HG03354 (cell line): ENCODE measurements around the gene FNTB.

Source experiments
- ATAC-seq: cut with Tn5 transposase; IDR thresholded peaks from one replicate; pipeline ENCODE4 v1.9.1; 2021; ENCODE audit warnings: mild to moderate bottlenecking; ENCODE audit not compliant: unreplicated experiment, poor library complexity, severe bottlenecking

FNTB gene

DNA sequence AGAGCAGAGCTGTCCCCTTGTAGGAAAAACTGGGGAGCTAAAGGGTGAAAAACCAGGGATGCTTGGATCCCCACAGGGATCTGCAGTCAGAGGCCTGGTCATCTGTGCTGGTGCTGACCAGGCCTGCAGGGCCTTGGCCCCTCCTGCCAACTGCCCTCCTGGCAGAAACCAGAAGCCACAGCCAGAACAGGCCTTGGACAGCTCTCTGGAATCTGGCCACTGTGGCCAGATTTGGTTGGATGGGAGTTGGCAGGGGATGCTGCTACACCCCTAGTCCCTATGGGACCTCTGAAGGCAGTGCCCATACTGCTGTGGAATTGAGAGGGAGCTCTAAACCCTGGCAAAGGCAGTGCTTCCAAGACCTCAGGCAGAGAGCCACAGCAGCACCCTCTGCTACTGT, 35.0 kb upstream of the FNTB start:
- no peak for ATAC-seq

DNA sequence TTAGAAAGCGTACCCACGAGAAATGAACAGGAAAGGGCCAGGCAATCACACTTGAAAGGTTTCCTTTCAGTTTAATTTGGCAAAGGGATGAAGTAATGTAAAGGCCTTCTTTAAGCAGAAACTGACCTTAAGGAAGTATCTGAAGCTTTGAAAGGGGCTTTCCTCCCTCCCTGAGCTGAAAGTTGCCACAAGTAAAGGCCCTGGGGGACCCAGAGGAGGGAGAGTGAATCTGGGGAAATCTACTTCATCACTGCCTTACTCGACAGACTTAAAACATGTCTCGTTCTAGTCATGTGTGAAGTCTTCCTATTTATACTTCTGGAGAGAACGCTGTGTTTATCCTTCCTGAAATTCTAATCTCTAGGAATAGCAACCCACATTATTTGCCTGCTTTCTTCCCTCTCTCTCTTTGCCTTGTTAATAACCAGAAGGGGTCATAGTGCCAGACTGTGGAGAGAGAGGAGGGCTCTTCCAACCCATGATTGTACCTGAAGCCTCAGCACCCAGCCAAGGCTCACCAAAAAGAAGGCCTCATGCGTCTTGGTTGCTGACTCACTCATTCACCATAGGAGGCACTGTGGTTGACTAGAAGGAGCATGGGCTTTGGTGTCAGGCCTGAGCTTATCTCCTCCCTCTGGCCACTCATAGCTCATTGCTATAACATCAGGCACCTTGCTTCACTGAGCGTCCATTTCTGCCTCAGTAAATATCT, 33.9 kb upstream of the FNTB start:
- ATAC-seq = peak; percentile 79

DNA sequence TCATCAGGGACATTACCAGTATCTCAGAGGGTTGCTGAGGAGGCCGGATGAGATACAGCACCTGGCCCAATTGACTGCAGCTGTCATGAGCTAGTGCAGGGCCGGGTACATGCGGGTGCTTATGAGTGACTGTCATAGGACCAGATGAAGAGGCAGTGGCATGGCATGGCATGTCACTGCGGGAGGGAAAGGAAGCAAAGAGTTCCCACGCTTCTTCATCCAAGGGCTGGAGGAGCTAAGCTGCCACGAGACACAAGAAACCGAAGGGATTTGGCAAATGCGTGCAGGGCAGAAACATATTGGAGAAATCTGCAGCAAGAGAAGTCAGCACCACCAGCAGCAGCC, 33.4 kb upstream of the FNTB start:
- no peak for ATAC-seq

DNA sequence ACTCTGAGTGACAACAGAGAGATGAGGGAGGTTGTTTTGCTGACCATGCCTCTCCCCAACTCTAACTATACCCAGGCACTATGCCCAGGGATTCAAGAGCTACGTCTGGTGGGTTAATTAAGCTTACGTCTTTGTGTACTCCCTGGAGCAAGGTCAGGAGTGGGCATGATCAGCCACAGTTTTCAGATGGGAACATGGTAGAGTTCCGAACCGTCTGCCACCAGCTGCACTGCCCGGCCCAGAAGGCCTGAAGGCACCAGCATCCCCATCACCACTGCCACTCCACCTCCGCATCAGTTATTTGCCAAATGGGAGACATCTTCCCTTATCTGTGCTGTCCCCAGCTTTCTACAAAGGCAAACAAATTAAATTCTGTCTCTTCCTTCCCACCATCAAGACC, 33.0 kb upstream of the FNTB start:
- no peak for ATAC-seq

DNA sequence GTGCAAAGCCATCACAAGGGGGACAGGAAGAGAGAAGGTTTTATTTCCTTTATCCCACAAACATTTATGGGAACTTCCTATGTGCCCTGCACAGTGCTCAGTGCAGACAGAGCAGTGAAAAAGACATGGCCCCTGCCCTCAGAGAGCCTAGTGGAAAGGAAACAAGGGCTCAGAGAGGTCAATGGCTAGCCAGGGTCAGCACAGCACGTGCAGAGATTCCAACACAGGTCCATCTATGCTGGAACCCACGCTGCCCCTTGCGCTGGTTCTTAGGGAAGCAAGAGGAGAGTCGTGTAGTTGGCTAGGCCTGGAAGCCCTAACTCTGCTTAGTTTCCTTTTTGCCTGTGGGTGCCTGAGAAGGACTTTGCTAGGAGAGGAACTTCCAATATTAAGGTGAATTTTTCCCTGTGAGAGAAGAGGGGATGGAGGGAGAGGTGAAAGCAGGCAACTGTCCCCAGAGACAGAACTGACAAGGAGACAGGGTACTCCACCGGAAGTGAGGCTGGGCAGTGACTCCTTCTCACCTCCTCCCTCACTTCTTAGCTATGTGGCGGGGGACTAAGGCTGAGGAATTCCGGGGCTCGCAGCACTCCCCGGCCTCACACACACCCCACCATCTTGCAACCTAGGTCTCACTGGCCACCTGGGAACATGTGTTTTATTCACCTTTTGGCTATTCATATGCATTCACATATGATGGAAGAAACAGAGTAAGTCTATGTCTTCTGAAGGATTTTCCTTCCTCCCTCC, 32.0 kb upstream of the FNTB start:
- no peak for ATAC-seq

DNA sequence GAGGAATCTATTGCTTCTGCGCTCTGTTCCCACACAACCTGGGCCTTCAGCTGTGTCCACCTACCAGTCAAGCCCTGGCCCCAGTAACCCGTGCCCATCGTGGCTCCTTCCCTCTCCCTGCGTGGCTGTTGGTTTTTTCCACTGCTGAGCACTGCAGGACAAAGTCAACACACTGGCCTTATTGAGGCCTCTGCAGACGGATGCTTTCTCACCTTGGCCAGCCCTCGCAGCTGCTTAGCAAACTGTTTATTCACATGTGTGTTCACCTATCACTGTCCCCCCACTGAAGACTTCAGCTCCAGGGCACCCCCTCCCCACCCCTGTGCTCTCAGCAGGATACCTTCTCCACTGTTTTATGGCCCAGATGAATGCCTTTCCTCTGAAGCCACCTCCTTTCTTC, 31.4 kb upstream of the FNTB start:
- ATAC-seq = no peak

DNA sequence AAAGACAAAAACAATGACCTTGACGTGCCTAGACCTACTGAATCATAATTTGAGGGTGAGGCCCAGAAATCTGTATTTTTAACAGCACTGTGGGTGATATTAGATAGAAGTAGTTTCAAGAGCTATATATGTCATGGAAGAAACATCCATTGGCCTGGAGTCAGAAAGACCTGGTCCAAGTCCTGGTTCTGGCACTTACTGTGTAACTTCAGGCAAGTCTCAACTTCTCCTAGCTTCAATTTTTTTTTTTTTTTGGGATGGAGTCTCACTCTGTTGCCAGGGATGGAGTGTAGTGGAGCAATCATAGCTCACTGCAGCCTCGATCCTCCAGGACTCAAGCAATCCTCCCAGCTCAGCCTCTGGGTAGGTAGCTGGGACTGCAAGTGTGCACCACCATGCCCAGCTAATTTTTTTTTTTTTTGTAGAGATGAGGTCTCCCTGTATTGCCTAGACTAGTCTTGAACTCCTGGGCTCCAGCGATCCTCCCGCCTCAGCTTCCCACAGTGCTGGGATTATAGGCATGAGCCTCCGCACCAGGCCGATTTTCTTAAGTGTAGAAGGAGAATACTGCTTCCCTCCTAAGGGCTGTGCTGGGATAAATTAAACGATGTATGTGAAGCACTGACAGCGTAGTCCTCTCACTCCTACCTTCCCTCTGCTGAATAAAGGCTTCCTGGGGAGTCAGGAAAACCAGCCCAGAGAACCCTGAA, 29.8 kb upstream of the FNTB start:
- no peak for ATAC-seq

DNA sequence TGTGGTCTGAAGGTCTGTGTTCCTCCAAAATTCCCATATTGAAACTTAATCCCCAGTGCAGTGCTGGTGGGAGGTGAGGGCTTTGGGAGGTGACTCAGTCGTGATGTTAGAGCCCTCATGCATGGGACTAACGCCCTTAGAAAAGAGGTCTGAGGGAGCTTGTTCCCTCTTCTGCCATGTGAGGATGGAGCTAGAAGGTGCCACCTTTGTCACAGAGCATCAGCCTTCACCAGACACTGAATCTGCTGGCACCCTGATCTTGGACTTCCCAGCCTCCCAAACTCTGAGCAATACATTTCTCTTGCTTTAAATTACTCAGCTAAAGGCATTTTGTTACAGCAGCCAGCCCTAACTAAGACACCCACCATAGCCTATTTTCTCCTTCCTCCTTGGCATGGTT, 28.5 kb upstream of the FNTB start:
- ATAC-seq = no peak

DNA sequence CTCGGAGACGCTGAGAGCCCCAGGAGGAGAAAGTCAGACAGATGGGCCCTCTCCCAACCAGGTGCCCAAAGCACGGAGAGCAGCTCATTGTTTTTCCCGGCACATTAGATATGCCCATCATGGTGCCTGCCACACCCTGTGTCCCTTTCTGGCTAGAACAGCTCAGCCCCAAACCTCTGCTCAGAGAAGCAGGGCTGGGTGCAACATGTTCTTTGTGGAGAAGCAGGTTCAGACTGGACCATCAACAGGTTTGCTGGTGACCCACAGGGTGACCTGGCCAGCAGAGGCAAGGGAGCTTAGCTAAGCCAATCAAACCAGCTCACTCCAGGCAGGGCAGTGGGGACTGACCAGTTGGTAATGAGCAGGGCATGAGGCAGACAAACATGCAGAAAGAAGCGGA, 28.0 kb upstream of the FNTB start:
- no peak for ATAC-seq

DNA sequence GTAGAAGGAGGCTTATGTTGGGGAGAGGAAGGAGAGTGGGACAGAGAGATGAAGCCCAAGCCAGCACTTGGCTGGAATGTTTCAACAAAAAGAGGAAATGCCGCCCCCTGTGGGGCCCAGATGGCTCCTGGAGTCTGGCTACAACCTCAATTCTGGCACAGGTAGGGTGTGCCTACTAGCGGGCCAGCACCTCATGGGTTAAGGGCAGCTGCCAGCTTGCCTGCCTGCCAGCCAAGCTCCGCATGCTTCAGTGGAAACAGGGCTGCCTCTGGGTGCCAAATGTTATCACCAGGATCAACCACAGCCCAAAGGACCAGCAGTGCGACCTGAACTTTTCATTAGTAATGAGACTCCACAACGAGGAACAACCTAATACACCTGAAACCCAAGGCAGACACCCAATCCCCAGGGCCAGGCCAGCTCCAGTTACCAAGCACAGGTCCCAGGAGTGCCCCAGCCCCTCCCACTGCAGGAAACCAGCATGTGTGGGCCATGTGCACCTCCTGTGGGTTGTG, 25.9 kb upstream of the FNTB start:
- ATAC-seq = no peak

DNA sequence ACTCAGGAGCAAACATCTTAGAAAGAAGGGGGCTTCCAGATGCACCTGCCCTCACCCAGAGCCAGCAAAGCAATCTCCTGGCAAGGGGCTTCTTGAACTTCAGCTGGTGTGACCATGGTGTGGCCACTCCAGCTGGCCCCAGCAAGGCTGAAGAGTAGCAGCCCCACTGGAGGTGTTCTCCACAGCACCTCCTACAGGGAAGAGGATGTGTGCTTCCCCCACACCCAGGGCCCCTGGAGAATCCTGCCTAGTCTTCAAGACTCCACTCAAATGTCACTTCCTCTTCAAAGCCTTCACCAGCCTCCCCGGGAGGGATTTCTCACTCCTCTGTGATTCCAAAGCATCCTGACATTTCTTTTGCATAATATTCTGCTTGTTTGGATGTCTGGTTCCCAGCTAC, 23.1 kb upstream of the FNTB start:
- no peak for ATAC-seq

DNA sequence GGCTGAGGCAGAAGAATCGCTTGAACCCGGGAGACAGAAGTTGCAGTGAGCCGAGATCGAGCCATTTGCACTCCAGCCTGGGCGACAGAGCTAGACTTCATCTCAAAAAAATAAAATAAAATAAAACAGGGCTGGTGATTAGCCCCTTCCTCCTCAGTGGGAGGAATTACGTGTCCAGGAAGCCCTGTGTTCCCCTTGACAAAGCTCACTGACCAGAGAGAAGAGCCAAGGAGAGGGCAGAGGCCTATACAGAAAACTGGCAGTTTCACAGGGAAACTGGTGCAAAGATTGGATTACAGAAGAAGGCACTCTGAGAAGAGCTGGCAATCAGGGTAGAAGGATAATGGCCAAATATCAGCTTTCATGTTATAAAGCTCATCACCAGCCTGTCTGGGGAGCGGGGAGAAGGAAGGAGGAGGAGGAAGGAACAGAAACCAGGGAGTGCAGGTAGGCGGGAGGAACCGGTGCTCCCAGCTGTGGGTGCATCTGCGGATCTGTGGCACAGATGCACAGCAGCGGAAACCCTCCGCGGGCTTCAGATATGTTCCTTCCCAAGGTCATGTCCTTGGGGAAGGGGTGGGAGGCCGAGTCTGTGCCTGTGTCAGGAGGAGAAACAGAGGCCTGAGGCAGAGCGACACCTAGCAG, 21.2 kb upstream of the FNTB start:
- ATAC-seq = no peak

DNA sequence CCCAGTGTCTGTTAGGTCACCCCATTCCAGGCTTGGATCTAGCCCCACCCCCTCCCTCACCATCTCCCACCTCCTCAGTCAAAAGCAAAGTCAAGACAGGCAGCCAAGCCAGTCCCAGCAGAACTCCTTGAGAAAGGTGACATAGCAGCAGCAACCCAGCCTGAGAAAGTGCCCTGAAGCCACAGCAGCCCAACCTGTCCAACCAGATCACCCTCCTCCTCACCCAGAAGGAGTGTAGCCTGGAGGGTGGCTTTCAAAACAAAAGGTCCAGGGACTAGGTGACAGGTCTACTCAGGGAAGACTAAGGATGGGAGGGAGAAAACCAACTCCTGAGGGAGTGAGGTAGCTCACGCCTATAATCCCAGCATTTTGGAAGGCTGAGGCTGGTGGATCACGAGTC, 19.7 kb upstream of the FNTB start:
- no peak for ATAC-seq

DNA sequence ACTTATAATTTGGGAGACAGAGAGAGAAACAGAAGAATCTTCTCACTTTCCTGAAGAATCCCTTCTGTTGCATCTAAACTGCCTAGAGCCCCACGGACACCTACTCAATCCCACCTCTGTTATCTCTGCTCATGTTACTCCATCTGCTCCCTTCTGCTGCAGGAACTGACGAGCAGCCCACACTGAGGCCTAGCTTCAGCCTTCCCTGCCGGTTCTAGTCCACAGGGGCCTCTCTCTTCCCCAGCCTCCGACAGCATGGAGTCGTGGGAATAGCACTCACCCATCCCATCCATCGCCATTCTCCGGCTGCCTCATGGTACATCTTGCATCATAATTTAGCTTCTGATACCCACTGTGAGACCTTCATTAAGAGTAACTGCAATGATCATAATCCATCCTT, 18.5 kb upstream of the FNTB start:
- no peak for ATAC-seq

DNA sequence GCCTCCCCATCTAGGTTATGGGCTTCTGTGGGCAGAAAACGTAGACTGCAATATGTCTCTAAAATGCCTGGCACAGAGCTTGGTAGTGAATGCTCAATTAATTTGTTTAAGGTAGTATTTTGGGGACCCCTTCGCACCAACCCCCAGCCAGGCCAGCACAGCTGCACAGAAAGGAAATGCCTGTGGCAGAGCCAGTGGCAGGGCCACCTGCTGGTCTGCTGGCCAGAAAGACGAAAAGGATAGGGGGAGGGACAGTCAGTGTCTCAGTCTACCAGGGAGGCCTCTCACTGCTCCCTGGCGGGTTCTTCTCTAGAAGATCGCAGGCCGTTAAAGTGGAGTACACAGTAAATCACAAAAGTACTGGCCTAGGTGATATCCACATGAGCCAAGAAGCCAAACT, 18.0 kb upstream of the FNTB start:
- ATAC-seq = no peak

DNA sequence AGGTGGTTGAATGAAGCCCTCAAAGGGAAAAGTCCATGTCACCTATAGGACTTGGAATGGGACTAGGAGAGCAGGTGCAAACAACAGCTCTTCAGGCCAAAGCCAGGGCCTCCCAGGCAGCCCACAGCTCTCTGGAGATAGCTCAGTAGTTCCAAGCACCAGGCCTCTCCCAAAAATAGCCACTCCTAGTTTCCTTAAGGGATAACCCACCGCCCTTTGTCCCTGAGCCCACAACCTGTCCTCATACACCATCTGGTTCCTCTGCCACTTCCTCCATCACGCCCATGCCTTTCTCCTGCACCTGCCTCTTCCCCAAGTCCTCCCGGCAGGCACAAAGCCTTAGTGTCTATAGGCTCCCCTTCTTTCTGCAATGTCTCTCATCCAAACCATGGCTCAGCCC, 16.7 kb upstream of the FNTB start:
- no peak for ATAC-seq

DNA sequence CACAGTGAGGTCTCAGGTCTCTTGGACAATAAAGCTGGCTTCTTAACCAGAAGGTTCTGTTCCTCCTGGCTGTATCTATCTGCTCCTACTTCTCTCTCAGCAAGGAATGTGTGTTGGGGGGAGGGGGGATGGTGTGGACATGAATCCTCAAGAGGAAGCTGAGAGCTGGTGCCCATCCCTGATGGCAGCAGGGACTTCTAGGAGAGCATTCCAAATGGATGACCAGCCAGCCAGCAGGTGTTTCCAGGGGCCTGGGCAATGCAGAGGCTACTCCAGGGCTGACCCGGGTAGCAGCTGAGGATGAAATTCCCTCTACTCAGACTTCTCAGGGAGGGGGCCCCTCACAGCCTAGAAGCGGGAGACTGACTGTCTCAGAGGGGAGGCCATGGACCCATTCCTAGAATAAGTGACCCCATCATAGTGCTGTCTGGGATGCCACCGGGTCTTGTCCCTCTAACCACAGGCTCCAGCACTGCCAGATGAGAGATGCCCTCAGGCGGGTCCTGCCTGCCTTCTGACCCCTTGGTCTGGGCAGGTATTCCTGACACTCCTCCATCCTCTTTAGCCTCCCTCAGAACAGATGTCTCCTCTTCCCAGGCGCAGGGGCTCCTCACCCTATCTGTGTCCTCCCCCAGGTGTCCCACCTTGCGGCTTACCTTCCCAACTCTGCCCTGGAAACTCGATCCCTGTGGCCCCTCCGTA, 15.8 kb upstream of the FNTB start:
- ATAC-seq = no peak

DNA sequence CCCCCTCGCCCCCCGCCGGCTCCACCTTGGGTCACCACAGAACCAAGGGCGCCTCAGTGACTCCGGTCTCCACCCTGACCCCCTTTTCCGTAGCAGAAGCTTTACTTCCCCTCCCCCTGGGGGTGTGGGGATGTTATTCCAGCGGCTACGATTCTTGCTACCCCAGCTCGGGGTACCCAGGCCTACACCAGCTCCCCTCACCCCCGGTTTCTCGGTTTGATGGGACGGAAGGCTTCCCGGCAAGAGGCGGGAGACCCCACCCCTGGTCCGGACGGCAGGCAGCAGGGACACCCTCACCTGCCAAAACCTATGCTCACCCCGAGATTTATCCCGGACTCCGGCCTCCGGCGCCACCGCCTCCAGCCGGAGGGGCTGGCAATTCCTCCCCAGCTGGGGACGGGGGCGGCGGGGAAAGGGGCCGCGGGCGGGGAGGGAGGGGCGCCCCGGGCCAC, 15.2 kb upstream of the FNTB start:
- ATAC-seq = no peak

DNA sequence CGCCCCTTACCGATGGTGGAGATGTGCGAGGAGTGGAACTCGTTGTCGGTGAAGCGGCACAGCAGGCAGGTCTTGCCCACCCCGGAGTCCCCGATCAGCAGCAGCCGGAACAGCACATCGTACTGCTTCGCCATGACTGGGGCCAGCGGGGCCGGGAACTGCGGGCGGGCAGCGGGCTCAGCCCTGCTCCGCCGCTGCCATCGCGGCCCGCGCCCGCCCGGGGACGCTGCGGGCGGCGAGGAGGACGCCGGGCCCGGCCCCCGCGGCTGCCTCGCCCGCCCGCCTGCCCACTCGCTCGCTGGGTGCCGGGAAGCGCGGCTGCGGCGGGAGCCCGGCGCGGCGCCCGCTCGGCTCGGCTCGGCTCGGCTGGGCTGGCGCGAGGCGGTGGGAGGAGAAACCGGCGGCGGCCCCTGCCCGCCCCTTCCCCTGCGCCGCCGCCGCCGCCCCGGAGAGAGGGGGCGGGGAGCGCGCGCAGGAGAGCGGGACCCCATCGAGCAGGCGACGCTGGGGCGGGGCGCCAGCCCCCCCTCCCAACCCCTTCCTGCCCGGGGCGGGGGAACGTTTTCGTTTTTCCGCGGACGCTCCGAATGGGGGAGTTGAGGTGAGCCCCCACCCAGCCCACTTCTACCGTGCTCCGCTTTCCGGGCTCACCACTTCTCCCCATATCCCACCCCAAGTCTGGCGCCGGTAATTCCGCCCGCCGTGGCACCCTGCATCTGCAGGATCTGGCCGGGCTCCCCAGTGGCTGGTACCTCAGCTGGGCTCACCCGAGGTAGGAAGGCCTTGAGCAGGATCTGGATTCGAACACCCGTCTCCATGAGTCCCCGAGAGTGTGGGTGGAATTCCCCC, 14.5 kb upstream of the FNTB start, which contains the start of gene RAB15:
Gene RAB15, minus strand, starts transcription at position 394 of the 849 bp plus-strand sequence. Its CDS starts 260 bp downstream, at position 134.
- peak; percentile 54 for ATAC-seq
